ENCODE results near the gene DLL4.
"Not testable (repeated sequence)": the region's sequence is repeated elsewhere in the genome, so short reads cannot be mapped to it uniquely, and the experiment has no call there.

DLL4 gene

DNA sequence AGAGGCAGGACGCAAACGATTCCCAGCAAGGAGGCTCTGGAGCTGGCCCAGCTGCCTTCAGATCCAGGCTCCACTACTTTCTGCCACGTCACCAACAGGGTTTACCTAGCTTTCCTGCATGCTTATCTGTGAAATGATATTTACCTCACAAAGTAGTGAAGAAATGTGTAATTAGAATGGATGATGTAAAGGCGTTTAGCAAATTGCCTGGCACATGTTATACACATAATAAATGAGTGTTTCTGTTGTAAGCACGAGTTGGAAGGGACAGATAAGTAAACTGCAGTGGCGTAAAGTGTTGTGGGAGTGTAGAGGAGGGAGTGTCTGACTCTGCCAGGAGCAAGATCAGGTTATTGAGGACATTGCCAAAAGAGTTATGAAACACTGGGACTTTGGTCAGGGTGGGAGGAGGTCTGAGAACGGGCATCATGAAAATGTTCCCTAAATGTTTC, 20.6 kb downstream of the DLL4 start:
- DNase-seq (ENCODE audit: low spot score), result no peak
- TF ChIP-seq, protein P1, sequence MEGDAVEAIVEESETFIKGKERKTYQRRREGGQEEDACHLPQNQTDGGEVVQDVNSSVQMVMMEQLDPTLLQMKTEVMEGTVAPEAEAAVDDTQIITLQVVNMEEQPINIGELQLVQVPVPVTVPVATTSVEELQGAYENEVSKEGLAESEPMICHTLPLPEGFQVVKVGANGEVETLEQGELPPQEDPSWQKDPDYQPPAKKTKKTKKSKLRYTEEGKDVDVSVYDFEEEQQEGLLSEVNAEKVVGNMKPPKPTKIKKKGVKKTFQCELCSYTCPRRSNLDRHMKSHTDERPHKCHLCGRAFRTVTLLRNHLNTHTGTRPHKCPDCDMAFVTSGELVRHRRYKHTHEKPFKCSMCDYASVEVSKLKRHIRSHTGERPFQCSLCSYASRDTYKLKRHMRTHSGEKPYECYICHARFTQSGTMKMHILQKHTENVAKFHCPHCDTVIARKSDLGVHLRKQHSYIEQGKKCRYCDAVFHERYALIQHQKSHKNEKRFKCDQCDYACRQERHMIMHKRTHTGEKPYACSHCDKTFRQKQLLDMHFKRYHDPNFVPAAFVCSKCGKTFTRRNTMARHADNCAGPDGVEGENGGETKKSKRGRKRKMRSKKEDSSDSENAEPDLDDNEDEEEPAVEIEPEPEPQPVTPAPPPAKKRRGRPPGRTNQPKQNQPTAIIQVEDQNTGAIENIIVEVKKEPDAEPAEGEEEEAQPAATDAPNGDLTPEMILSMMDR (IDR thresholded peaks at IDR 0.05; ENCODE audit: extremely low read depth, missing control alignments), result no peak

DNA sequence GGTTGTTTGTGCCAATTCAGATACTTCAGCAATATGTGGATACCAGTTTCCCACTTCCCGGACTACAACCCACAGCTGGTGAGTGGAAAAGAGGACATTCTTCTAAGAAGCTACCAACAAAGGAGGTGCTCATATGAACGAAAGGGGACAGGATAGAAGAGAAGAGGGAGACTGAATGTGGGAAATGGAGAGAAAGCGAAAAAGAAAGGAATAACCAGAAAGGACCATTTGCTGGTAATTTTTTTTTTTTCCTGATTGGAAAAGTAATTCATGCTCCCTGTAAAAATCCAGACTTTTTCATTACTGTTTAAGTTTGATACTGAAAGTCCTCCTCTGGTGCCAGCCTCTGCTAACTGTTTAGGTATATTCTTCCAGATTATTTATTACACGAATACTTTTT, 22.6 kb downstream of the DLL4 start:
- no peak for DNase-seq (ENCODE audit: low spot score)
- TF ChIP-seq, protein P1 (IDR thresholded peaks at IDR 0.05; ENCODE audit: extremely low read depth, missing control alignments), result no peak

DNA sequence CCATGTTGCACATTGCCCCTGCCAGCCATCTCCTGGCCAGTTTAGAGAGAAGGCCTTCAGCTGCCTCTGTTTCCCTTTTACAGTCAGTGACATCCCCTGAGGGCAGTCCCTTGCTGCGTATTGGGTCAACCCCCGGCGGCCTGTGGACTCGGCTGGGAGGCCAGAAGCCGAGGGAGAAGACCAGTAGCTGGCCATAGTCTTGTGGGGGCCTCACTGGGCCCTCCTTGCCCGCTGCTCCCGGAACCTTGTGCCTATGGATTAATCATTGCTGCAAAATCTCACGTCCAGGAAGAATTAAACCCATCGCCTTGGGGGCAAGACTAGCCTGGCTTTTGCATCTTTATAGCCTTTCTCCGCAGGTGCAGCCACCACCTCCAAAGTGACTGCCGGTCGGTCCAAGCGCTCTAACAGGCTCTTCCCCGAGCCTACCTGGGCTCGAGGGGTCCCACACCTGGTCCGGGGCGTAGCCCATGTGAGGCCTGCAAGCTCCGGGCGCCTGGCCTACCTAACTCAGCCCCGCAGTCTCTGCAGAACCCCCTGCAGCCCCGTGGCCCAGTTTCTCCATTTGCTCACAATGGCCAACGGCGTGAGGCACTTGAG, 23.3 kb downstream of the DLL4 start:
- no peak for DNase-seq (ENCODE audit: low spot score)
- TF ChIP-seq, protein P1 (IDR thresholded peaks at IDR 0.05; ENCODE audit: extremely low read depth, missing control alignments), result no peak

DNA sequence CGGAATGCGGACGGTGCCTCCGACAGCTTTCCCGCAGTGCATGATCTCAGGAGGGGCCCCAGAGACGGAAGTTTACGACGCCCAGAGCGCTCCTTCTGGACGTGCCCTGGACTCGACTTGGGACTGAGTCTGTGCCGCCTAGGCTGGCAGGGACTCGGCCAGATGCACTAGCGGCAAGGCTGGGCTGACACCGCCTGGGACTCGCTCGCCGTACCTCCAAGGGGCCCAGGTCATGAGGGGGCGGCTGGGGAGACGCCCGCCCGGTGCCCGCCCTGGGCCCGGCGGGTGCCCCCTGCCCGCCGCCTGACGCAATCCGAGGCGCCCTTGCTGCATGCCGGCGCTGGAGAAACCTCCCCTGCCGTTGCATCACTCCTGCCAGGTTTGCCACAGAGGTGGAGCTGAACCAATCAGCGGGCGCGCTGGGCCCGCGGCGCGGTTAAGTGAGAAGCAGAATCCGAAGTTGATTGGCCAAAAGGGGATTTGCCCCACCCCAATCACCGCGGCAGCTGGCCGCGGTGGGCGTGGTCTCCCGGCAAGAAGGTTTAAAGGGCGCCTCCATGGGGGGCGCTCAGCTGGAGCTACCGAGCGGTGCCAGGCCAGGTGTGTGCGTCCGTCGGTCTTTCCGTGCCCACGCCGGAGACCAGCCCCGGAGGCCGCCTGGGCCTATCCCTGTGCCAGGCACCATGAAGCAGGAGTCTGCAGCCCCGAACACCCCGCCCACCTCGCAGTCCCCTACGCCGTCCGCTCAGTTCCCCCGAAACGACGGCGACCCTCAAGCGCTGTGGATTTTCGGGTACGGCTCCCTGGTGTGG, 24.0 kb downstream of the DLL4 start, which contains the start of gene CHAC1:
CHAC1 (plus strand) TSS at position 571 of the 812 bp plus-strand sequence; CDS start at position 684, 113 bp downstream.
- TF ChIP-seq, protein P1 (IDR thresholded peaks at IDR 0.05; ENCODE audit: extremely low read depth, missing control alignments), result no peak
- peak; percentile 99 for DNase-seq (ENCODE audit: low spot score)

DNA sequence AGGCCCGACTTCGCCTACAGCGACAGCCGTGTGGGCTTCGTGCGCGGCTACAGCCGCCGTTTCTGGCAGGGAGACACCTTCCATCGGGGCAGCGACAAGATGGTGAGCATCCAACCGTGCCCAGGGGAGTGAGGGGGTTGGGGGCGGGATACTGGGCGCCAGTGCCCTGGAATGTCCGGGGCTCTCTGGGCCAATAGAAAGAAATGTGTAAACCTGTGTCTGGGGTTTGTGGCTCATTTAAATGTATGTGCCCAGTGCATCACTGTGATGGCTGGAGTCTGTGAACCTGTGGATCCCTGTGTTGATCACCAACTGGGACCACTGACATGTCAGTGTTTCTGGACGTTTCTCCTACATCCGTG, 24.6 kb downstream of the DLL4 start:
- TF ChIP-seq, protein P1 (IDR thresholded peaks at IDR 0.05; ENCODE audit: extremely low read depth, missing control alignments), result no peak
- DNase-seq (ENCODE audit: low spot score), result no peak

DNA sequence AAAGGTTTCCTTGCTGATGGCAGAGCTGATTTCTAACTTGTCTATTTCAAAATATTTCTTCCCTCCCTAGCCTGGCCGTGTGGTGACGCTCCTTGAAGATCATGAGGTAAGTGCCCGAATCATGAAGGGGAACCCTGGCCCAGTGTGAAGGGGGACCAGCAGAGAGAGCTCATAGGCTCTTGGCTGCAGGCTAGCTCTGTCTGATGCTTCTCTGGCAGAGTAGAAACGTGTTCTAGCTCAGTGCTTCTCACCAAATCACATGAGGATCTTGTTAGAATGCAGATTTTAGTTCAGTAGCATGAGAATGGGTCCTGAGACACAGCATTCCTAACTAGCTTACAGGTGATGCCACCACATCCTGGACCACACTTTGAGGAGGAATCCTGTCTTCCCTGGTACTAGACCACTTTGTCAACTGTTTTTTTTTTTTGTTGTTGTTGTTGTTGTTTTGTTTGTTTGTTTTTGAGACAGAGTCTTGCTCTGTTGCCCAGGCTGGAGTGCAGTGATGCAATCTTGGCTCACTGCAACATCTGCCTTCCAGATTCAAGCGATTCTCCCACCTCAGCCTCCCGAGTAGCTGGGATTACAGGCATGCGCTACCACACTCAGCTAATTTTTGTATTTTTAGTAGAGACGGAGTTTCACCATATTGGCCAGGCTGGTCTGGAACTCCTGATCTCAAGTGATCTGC, 25.2 kb downstream of the DLL4 start:
- DNase-seq (ENCODE audit: low spot score), result not testable (repeated sequence)

DNA sequence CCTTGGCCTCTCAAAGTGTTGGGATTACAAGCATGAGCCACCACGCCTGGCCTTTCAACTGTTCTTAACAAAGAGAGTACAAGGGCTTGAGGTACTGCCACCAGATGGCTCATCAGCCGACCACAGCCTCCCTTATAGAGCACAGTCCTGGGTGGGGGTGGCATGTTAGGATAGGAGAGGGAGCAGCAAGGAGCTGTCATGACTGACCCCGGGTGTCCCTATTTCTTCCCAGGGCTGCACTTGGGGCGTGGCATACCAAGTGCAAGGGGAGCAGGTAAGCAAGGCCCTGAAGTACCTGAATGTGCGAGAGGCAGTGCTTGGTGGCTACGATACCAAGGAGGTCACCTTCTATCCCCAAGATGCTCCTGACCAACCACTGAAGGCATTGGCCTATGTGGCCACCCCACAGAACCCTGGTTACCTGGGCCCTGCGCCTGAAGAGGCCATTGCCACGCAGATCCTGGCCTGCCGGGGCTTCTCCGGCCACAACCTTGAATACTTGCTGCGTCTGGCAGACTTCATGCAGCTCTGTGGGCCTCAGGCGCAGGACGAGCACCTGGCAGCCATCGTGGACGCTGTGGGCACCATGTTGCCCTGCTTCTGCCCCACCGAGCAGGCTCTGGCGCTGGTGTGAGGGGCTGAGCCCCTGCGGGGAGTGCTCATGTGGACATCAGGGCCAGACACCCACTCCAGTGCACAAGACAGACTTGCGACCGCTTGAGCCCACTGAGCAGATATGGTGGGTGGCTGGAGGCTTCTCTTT, 26.2 kb downstream of the DLL4 start:
- DNase-seq (ENCODE audit: low spot score), result no peak
- TF ChIP-seq, protein P1 (IDR thresholded peaks at IDR 0.05; ENCODE audit: extremely low read depth, missing control alignments), result no peak
